HG02571 (cell line): ENCODE data around the gene CACNA1S.

ENCODE experiments used
- ATAC-seq: cut with Tn5 transposase; IDR thresholded peaks from one replicate; pipeline ENCODE4 v1.9.1; 2021; ENCODE audit warnings: mild to moderate bottlenecking, moderate library complexity; ENCODE audit not compliant: unreplicated experiment

The CACNA1S gene

GRCh38 chr1:201039418-201039817, 72.8 kb downstream of the CACNA1S start:
- no peak for ATAC-seq

- ATAC-seq = no peak
These were observed 73.9 kb downstream of the CACNA1S start for GRCh38 chr1:201038186-201038876.

GRCh38 chr1:201036188-201036842, 75.9 kb downstream of the CACNA1S start:
- no peak for ATAC-seq

DNA sequence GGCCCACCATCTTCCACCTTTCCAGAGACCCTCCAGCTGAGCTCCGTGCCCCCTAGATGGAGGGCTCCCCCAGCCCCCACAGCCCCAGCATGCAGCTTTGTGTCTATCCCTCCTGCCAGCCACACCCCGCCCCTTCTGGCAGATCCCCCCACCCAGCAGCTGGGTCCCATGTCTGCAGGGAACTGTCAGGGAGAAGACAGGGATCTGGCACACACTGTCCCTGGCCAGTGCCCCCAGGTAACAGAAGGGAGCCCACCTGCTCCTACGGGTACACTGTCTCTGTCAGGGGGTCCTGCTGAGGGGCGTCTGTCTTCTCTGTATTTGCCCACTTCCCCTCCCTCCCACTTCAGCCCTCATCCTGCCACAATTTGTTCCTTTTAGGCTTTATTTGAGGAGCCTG, 77.6 kb downstream of the CACNA1S start:
- ATAC-seq = no peak

DNA sequence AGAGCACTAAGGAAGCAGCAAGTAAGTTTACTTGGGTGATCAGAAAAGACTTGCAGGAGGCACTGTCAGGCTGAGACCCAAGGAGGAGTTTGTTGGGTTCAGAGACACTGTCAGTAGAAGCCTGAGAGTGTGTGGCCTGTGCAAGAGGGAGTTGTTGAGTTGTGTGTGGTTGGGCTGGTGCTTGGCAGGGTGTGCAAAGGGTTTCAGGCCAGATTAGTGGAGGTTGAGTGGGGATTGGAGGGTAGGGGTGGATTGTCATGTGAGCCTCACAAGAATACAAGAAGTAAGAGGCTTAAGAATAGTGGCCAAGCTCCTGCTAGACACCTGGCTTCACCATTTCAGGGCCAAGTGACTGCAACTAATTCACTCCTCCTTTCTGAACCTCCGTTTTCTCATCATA, 79.8 kb downstream of the CACNA1S start:
- ATAC-seq = no peak

DNA sequence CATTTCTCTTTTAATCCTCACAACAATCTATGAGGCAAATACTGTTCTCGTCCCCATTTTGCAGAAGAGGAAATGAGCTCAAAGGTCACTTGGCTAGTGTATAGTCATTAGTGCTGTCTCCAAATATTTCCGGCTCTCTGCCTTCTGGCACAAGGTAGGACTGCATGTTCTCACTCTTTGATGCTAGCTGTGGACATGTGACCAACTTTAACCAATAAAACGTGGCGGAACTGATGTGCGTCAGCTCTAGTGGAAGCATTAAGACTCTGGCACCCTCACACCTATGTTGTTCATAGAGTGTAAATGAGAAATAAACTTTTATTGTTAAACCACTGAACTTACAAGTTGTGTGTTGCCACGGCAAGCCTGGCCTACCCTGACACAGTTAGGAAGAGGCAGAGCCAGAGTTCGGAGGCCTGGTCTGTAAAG, 83.8 kb downstream of the CACNA1S start:
- no peak for ATAC-seq

DNA sequence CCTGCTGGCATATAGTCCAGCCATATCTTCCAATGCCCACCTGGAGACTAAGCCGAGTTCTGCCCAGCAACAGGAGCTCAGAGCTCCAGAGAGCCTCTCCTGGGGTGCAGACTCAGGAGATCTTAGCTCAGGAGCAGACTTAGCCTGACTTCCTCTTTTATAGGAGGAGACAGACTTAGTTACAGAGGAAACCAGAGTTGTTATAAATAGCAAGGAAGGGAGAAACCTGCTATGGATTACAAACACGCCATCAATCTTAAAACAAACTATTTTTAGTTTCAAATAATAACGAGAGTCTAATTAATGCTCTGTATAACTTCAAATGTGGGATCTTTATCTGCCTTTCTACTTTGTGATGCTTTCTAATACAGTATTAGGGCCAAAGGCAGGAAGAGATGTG, 85.4 kb downstream of the CACNA1S start:
- ATAC-seq = no peak

GRCh38 chr1:201026234-201026633, 86.0 kb downstream of the CACNA1S start:
- ATAC-seq = no peak

DNA sequence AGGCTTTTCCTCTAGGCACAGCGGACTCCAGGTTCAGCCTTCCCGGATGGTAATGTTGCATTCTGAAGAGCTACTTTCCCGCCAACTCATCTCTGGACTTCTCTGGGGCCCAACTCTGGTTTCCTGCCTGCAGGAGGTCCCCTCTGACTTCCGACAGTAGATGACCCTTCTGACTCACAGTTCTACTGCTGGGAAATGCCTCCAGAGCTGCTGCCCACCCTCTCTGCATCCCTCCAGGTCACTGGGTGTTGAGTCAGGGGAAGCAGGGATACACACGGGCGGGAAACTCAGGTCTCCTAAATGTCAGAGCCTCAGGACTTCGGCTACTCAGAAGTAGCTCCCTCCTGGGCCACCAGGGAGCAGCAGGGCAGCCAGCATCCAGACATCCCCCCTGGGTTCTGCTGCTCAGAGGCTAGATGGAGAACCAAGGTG, 86.6 kb downstream of the CACNA1S start:
- ATAC-seq = no peak

DNA sequence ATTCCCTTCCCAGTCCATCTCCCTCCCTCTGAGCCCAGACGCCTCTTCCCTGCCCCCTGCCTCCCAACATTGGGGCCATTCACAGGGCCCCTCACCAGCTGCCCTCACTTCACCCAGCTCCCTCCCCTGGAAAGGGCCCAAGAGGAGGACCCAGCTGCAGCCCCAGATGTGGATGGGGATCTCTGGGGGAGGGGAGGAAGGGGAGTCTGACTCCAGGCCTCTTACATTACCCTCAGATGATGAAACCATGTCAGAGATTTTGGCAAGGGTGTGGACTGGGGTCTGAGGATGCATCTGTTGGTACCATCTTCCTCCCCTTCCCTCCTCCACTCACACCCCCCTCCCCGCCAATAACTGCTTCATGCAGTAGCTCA, 87.6 kb downstream of the CACNA1S start:
- ATAC-seq = no peak

DNA sequence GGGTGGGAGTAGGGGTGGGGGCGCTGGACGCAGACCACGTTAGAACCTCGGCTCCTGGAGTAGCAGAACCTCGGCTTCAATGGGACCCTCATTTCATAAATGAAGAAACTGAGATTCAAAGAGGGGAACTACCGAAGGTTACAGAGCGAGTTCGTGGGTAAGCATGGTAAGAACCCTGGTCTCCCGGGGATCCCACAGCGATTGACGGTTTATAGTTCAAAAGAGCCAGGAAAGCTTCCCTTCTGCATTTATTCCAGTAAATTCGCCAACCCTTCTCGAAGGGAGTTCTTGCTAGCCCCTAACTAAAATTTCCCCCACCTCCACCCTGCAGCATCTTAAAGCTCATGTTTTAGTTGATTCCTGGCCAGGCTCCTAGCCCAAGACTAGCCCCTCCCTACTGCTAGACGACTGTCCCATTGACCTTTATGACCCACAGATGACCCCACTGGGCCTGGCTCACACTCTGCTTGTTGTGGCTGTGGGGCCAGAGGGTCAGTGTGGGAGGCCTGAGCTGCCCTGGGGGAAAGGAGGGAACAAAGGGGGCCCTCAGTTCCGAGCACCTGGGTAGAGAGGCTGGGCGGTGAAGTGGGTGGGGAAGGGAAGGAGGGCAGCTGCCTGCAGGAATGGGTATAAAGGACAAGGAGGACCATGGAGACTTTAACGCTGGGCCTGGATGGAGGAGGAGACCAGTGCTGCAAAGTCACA, 88.2 kb downstream of the CACNA1S start:
- ATAC-seq = no peak

DNA sequence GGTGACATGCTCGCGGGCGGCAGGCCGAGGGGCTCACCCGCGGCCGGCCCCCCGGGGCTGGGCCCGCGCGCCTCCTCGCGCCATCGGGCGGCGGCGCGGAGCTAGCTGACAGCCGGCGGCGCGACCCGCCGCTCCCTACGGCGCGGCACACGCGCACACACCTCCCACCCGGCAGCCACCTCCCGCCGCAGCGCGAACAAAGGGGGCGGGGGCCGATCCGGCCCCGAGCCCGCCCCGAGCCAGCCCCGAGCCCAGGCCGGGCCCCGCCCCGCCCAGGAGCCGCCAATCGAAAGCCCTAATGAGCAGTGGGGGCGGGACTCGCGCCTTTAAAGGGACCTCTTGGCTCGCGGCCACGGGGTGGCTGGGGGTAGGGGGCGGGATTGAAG, 88.7 kb downstream of the CACNA1S start, which contains the start of gene KIF21B:
KIF21B (minus strand) TSS at position 198 of the 386 bp plus-strand sequence. CDS start 331 bp downstream, outside the sequence.
- ATAC-seq = peak; percentile 52

GRCh38 chr1:201022820-201023516, 89.3 kb downstream of the CACNA1S start:
- ATAC-seq = no peak

DNA sequence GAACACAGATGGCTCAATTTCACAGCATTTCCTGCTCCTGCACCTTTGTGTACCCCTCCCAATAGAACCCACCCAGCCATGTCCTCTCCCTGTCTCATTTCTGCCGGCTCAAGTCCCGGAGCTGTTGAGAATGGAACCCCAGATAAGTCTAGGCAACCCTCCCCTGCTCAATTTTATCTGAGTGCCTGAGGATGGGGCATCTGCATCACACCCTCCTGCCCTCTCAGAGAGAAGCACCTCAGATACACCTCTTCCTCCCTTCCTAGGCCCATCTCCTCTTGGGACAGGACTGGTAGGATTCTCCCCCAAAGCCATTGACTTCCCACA, 89.8 kb downstream of the CACNA1S start:
- no peak for ATAC-seq

- no peak for ATAC-seq
These were observed 90.4 kb downstream of the CACNA1S start for GRCh38 chr1:201021630-201022492.

DNA sequence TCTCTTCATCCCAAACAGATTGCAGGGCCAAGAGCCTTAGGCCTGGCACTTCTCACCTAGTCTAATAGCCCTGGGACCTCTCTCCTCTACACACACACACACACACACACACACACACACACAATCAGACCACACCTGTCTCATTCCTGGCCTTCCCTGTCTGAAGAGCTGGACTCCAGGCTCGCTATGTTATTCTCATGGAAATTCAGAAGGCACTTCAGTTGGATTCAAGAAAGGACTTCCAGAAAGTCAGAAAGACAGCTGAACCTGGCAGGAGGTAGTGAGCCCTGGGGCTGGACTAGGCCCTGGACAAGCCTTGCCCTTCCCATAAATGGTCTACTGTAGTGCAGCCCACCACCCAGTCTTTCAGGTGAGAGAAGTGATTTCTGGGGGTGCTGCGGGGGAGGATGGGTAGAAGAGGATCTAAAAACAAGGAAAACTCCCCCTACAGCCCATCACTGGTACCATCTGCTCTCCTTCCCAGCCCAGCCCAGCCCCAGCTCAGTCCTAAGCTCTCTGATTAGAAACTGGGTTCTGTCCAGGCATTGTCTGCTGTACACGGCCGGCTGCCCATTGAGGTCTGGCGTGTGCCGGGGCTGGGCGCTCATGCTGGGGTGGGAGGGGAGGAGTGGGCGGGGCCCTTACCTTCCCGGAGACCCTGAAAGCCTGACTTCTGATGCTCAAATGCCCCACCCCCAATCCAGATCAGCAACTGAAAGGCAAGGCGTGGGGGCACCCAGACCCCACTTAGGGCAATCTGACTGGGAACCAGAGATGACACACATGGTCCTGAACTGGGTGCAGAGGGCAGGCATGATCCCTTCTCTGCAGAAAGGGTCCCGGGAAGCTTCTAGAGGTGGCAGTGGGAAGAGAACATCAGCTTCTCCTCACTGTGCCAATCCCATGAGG, 91.3 kb downstream of the CACNA1S start:
- no peak for ATAC-seq

- ATAC-seq = no peak
These were observed 92.1 kb downstream of the CACNA1S start for GRCh38 chr1:201020040-201020591.

- ATAC-seq = peak; percentile 57
These were observed 92.8 kb downstream of the CACNA1S start for GRCh38 chr1:201019321-201019977.

GRCh38 chr1:201017828-201018163, 94.4 kb downstream of the CACNA1S start:
- ATAC-seq = no peak
